A549 (cell line): Measurements from ENCODE around the gene TCEAL9. TPM values are rescaled to one million over a fixed set of nuclear protein-coding genes. Genes with fewer than 3 reads are reported as not detected.
A peak's percentile ranks its signal among the peaks of the same experiment; 100 is the strongest.

Experiments used
- ATAC-seq, 2 experiments: fragments of 200-7000 bp in 1 of 2; fragments of >200 bp in 1 of 2; cut with Nextera tagmentation in 1 of 2; cut with Tn5 transposase in 1 of 2; 3 replicates each; pipeline versions ENCODE4 v1.8.0 to v1.9.1; 2018 to 2020; ENCODE audit warnings: mild to moderate bottlenecking in 1 of 2, moderate library complexity in 1 of 2
- CTCF ChIA-PET: fragments of 300-600 bp; sonication (Branson Sonifier 250); formaldehyde crosslinking; extraction: SDS; loops from one replicate; lab custom pipeline; 2021; ENCODE audit warnings: antibody characterized with exemption, inconsistent platforms; lab: Yijun Ruan, JAX
- POLR2A ChIA-PET: fragments of 350-600 bp; formaldehyde crosslinking; extraction: SDS; loops from one replicate; lab custom pipeline; 2021; ENCODE audit warnings: antibody characterized with exemption, inconsistent platforms; lab: Yijun Ruan, JAX
- DNase-seq, 2 experiments: peaks; one replicate each; pipeline versions ENCODE4 v3.0.0 to v3.0.0-alpha.2; 2011 to 2016; ENCODE audit warnings: low read depth in 1 of 2, low spot score in 1 of 2
- FAIRE-seq: peaks from 2 replicates; lab custom pipeline; 2011; peaks lifted over from hg19 to GRCh38; lab: Jason Lieb, UNC
- H3K27ac ChIP-seq, 2 experiments: fragments of >200 bp; sonication (Bioruptor Twin); formaldehyde crosslinking; 3 replicates each; pipeline ENCODE4 v1.5.1; 2016 to 2017
- H3K4me1 ChIP-seq: fragments of >200 bp; sonication (Bioruptor Twin); formaldehyde crosslinking; 3 replicates; pipeline ENCODE4 v1.6.1; 2016
- H3K4me2 ChIP-seq: fragments of >200 bp; sonication (Bioruptor Twin); formaldehyde crosslinking; 3 replicates; pipeline ENCODE4 v1.6.1; 2016
- H3K4me3 ChIP-seq: fragments of >200 bp; sonication (Bioruptor Twin); formaldehyde crosslinking; 3 replicates; pipeline ENCODE4 v1.5.1; 2016
- H3K9me3 ChIP-seq: fragments of >200 bp; sonication (Bioruptor Twin); formaldehyde crosslinking; 3 replicates; pipeline ENCODE4 v1.6.1; 2016
- BCL3 ChIP-seq: fragments of >200 bp; sonication (Bioruptor Twin); formaldehyde crosslinking; IDR thresholded peaks from 3 replicates; pipeline ENCODE4 v1.6.1; 2016
- CBX2 ChIP-seq: fragments of 200-600 bp; sonication (generic); IDR thresholded peaks from 2 replicates; pipeline ENCODE4 v1.6.1; 2016; ENCODE audit warnings: low read depth, mild to moderate bottlenecking, borderline replicate concordance
- CHD2 ChIP-seq: fragments of 150-350 bp; IDR thresholded peaks from 2 replicates; pipeline ENCODE4 v1.6.1; 2014; ENCODE audit warnings: low read length; ENCODE audit not compliant: partially characterized antibody
- CTCF ChIP-seq: fragments of >200 bp; sonication (Bioruptor Twin); formaldehyde crosslinking; IDR thresholded peaks from 3 replicates; pipeline ENCODE4 v1.5.1; 2016
- EHMT2 ChIP-seq: fragments of 200-600 bp; sonication (generic); IDR thresholded peaks from 2 replicates; pipeline ENCODE4 v1.6.1; 2016; ENCODE audit warnings: antibody characterized with exemption, low read depth, mild to moderate bottlenecking, moderate library complexity
- FOSB ChIP-seq: fragments of 250-450 bp; sonication (Bioruptor Pico); IDR thresholded peaks from 2 replicates; pipeline ENCODE4 v1.5.0; 2020; ENCODE audit warnings: mild to moderate bottlenecking, moderate library complexity
- FOSL2 ChIP-seq, 2 experiments: fragments of 450-650 bp in 1 of 2; fragments of >200 bp in 1 of 2; sonication (Bioruptor Twin) in 1 of 2; formaldehyde crosslinking; IDR thresholded peaks; 2 replicates each; pipeline versions ENCODE4 v1.5.0 to v1.6.1; 2016 to 2020; ENCODE audit warnings: mild to moderate bottlenecking in 1 of 2, moderate library complexity in 1 of 2
- FOXS1 ChIP-seq: fragments of 250-450 bp; sonication (Bioruptor Pico); IDR thresholded peaks from 2 replicates; pipeline ENCODE4 v1.5.0; 2020; ENCODE audit warnings: mild to moderate bottlenecking, moderate library complexity
- HMGXB4 ChIP-seq: fragments of 250-450 bp; sonication (Bioruptor Pico); IDR thresholded peaks from 2 replicates; pipeline ENCODE4 v1.5.0; 2021; ENCODE audit warnings: mild to moderate bottlenecking, moderate library complexity, borderline replicate concordance
- HOXA7 ChIP-seq: fragments of 250-450 bp; sonication (Bioruptor Pico); IDR thresholded peaks from 2 replicates; pipeline ENCODE4 v1.5.0; 2020; ENCODE audit warnings: mild to moderate bottlenecking, moderate library complexity
- KDM1A ChIP-seq: fragments of 200-600 bp; sonication (generic); IDR thresholded peaks from 2 replicates; pipeline ENCODE4 v1.6.1; 2016; ENCODE audit warnings: low read depth, mild to moderate bottlenecking
- MAFK ChIP-seq: fragments of 450-650 bp; IDR thresholded peaks from 2 replicates; pipeline ENCODE4 v1.6.1; 2014; ENCODE audit not compliant: partially characterized antibody
- POLR2A ChIP-seq: IDR thresholded peaks from 2 replicates; pipeline ENCODE4 v1.6.1; 2012; ENCODE audit warnings: mild to moderate bottlenecking, low read length
- RAD21 ChIP-seq, 2 experiments: fragments of >200 bp in 1 of 2; sonication (Bioruptor Twin) in 1 of 2; formaldehyde crosslinking in 1 of 2; IDR thresholded peaks in 1 of 2; conservative IDR thresholded peaks in 1 of 2; 2 replicates in 1 of 2; 3 replicates in 1 of 2; pipeline ENCODE4 v1.6.1; 2012 to 2018; ENCODE audit warnings: inconsistent platforms in 1 of 2
- SMC3 ChIP-seq: fragments of >200 bp; sonication (Bioruptor Twin); formaldehyde crosslinking; IDR thresholded peaks from 3 replicates; pipeline ENCODE4 v1.6.1; 2018; ENCODE audit warnings: inconsistent platforms
- SREBF2 ChIP-seq: fragments of 450-650 bp; IDR thresholded peaks from 2 replicates; pipeline ENCODE4 v1.6.1; 2014; ENCODE audit warnings: mild to moderate bottlenecking, moderate library complexity
- TFCP2L1 ChIP-seq: fragments of 250-450 bp; sonication (Bioruptor Pico); IDR thresholded peaks from 2 replicates; pipeline ENCODE4 v1.5.0; 2021; ENCODE audit warnings: mild to moderate bottlenecking
- USF2 ChIP-seq: fragments of 450-650 bp; IDR thresholded peaks from 2 replicates; pipeline ENCODE4 v1.6.1; 2014; ENCODE audit warnings: antibody characterized with exemption
- ZC3H11A ChIP-seq: fragments of 450-650 bp; IDR thresholded peaks from 2 replicates; pipeline ENCODE4 v1.6.1; 2014; ENCODE audit warnings: antibody characterized with exemption, mild to moderate bottlenecking
- WGBS: methylation state at CpG from one replicate; pipeline ENCODE4 v1.1.6; 2017; ENCODE audit errors: missing lambda C conversion rate; 5-methylcytosine and 5-hydroxymethylcytosine counted together
- polyA plus RNA-seq, 4 experiments: library from polyadenylated mRNA; depleted of rRNA in 3 of 4; stranded (reverse); fragments of >200 nt; fragmentation: RNase III in 1 of 4; extraction: RNeasy Plus Mini Kit Qiagen cat#74134 plus additional on column Dnase treatment in 1 of 4; gene quantifications; 2 replicates in 3 of 4; 3 replicates in 1 of 4; pipeline ENCODE4 v1.2.3, GENCODE V29; 2011 to 2017

TCEAL9 gene
- polyA plus RNA-seq, 2 of the 4 experiments (the other 2 are of a cell fraction) = 83.7 to 153 TPM

GRCh38 chrX:103330681-103331288 lies 25.5 kb upstream of the TCEAL9 start (continued):
- TF ChIP-seq CBX2 (no peak), USF2 (no peak), CTCF (no peak), EHMT2 (no peak), SREBF2 (no peak)

- CTCF ChIA-PET = interaction anchor here (0.7 to 2.9 kb wide), 2 partner anchors 59 to 126 kb away, joined by 3 to 15 read pairs; no protein-coding TSS in a partner anchor
- TF ChIP-seq CHD2 = no peak
- TF ChIP-seq ZC3H11A = no peak
- no peak for TF ChIP-seq KDM1A
- TF ChIP-seq HOXA7 = no peak
- TF ChIP-seq BCL3 = no peak
- TF ChIP-seq TFCP2L1 (CRISPR knock-in tag) = no peak
- POLR2A ChIA-PET = interaction anchor here (0.6 kb wide), 1 partner anchor 31 kb away, joined by 3 read pairs; no protein-coding TSS in a partner anchor
- FAIRE-seq (no peak), ATAC-seq (no peak), DNase-seq (no peak)
- no peak overlapping the region for H3K4me3 ChIP-seq
- no peaks in the 10 kb centered on the region for H3K9me3 ChIP-seq
- no peaks in the 10 kb centered on the region for H3K4me1 ChIP-seq
- 3% methylated on average over 3 of the region's 3 CpGs for WGBS
- no peak overlapping the region for H3K4me2 ChIP-seq
- H3K27ac ChIP-seq = no peak overlapping the region
These were observed 17.6 kb upstream of the TCEAL9 start for GRCh38 chrX:103338663-103339062.

- no peaks in the 10 kb centered on the region for H3K4me1 ChIP-seq
- peak in 1 of 2 experiments; percentile 79; a peak in 3 of 6 replicates for ATAC-seq
- ChIA-PET CTCF (interaction anchor here (0.6 to 4.6 kb wide), 13 partner anchors 9 to 145 kb away, joined by 3 to 54 read pairs (median 4); partner anchors contain the start of genes BEX3, TCEAL5 and TCEAL9), POLR2A (no interaction called here)
- no peaks in the 10 kb centered on the region for H3K9me3 ChIP-seq
- TF ChIP-seq MAFK = no peak
- no peak for TF ChIP-seq USF2
- peak; percentile 69 to 70 for TF ChIP-seq RAD21 (conservative IDR thresholded peaks at IDR 0.05 in 1 of 2, IDR thresholded peaks at IDR 0.05 in 1 of 2)
- TF ChIP-seq CBX2 = no peak
- no peak for TF ChIP-seq POLR2A
- TF ChIP-seq HOXA7 = no peak
- TF ChIP-seq SMC3 = peak; percentile 81
- no peak for TF ChIP-seq FOXS1 (CRISPR knock-in tag)
- no peak for TF ChIP-seq FOSL2 (IDR thresholded peaks at IDR 0.05)
- TF ChIP-seq FOSL2 (CRISPR knock-in tag; IDR thresholded peaks at IDR 0.05) = no peak
- no peak for TF ChIP-seq FOSB
- TF ChIP-seq BCL3 = no peak
- peak; percentile 71 for TF ChIP-seq CTCF
- TF ChIP-seq HMGXB4 (CRISPR knock-in tag) = no peak
- DNase-seq = peak; percentile 29 to 41
- peak overlapping the region; percentile 53 for H3K4me2 ChIP-seq
- H3K27ac ChIP-seq = no peak overlapping the region
- no peak overlapping the region for H3K4me3 ChIP-seq
- peak; percentile 78 for FAIRE-seq
- WGBS = 2% methylated on average over 2 of the region's 2 CpGs
These were observed 13.2 kb upstream of the TCEAL9 start for GRCh38 chrX:103343105-103343504.
